GM20000 (cell line): ENCODE measurements around the gene PIP4P1.
A peak's percentile ranks its signal among the peaks of the same experiment; 100 is the strongest.

Source experiments
- DNase-seq: peaks from one replicate; pipeline ENCODE4 v3.0.0; 2012; ENCODE audit warnings: low spot score
- TF ChIP-seq, protein P1 (sequence below): IDR thresholded peaks from 2 replicates; pipeline ENCODE4 v1.5.1; 2012; ENCODE audit warnings: mild to moderate bottlenecking, control low read depth; ENCODE audit errors: extremely low read depth, missing control alignments

The PIP4P1 gene

GRCh38 chr14:20419419-20419818, 41.8 kb downstream of the PIP4P1 start:
- DNase-seq = no peak
- TF ChIP-seq, protein P1, sequence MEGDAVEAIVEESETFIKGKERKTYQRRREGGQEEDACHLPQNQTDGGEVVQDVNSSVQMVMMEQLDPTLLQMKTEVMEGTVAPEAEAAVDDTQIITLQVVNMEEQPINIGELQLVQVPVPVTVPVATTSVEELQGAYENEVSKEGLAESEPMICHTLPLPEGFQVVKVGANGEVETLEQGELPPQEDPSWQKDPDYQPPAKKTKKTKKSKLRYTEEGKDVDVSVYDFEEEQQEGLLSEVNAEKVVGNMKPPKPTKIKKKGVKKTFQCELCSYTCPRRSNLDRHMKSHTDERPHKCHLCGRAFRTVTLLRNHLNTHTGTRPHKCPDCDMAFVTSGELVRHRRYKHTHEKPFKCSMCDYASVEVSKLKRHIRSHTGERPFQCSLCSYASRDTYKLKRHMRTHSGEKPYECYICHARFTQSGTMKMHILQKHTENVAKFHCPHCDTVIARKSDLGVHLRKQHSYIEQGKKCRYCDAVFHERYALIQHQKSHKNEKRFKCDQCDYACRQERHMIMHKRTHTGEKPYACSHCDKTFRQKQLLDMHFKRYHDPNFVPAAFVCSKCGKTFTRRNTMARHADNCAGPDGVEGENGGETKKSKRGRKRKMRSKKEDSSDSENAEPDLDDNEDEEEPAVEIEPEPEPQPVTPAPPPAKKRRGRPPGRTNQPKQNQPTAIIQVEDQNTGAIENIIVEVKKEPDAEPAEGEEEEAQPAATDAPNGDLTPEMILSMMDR = no peak

GRCh38 chr14:20418501-20418909, 42.7 kb downstream of the PIP4P1 start:
- DNase-seq = no peak
- TF ChIP-seq, protein P1 = no peak

GRCh38 chr14:20417250-20418186, 43.7 kb downstream of the PIP4P1 start:
- TF ChIP-seq, protein P1 = no peak
- no peak for DNase-seq

- TF ChIP-seq, protein P1 = no peak
- DNase-seq = no peak
These were observed 45.0 kb downstream of the PIP4P1 start for GRCh38 chr14:20416223-20416622.

DNA sequence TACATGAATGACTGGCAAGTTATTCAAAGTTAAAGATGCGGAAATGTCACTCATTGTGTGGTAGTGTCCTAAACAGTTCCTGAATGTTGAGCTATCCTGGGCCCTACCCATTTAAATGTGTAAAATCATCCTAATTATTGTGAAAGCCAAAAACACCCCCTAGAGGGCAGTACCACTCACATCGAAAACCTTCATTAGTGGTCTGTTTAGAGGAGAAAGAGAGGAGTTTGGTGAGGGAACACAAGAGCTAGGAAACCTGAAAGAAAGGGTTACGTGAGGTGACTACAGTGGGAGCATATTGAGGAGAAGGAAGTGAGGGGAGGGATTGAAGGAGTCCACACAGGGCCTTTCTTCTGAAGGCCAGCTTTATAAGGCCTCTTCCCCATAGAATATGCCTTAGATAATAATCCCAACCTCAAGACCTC, 45.4 kb downstream of the PIP4P1 start:
- TF ChIP-seq, protein P1 = peak; percentile 19
- peak; percentile 64 for DNase-seq

- TF ChIP-seq, protein P1 = no peak
These were observed 47.5 kb downstream of the PIP4P1 start for GRCh38 chr14:20413744-20414082.

GRCh38 chr14:20412876-20413743, 48.1 kb downstream of the PIP4P1 start, which contains the start of gene TEP1:
TEP1 (minus strand) TSS chr14:20413501; CDS start chr14:20408439, 5,062 bp downstream.
- peak; percentile 74 for DNase-seq
- TF ChIP-seq, protein P1 = no peak

More at GRCh38 chr14:20413744-20414082, 47.5 kb downstream of the PIP4P1 start:
- peak; percentile 61 for DNase-seq
